Endothelial cell (in vitro differentiated cells): ENCODE data around the gene CDK16. TPM values are rescaled to one million over a fixed set of nuclear protein-coding genes. Genes with fewer than 3 reads are reported as not detected.

Experiments used
- DNase-seq: peaks from one replicate; pipeline ENCODE4 v3.0.0; 2021; ENCODE audit warnings: low spot score
- H3K27ac Mint-ChIP-seq: one replicate; pipeline ENCODE4 v1.8.0; 2021; ENCODE audit warnings: mixed read lengths, inconsistent platforms; ENCODE audit not compliant: unreplicated experiment
- H3K27me3 Mint-ChIP-seq: one replicate; pipeline ENCODE4 v1.8.0; 2021; ENCODE audit warnings: mild to moderate bottlenecking, moderate library complexity, mixed read lengths, inconsistent platforms; ENCODE audit not compliant: unreplicated experiment
- H3K36me3 Mint-ChIP-seq: one replicate; pipeline ENCODE4 v1.8.0; 2021; ENCODE audit warnings: mild to moderate bottlenecking, low read depth, mixed read lengths, inconsistent platforms; ENCODE audit not compliant: unreplicated experiment
- H3K4me1 Mint-ChIP-seq: one replicate; pipeline ENCODE4 v1.8.0; 2021; ENCODE audit warnings: mild to moderate bottlenecking, mixed read lengths, inconsistent platforms; ENCODE audit not compliant: unreplicated experiment
- H3K4me3 Mint-ChIP-seq: one replicate; pipeline ENCODE4 v1.8.0; 2021; ENCODE audit warnings: mild to moderate bottlenecking, mixed read lengths, inconsistent platforms; ENCODE audit not compliant: unreplicated experiment
- H3K9me3 Mint-ChIP-seq: one replicate; pipeline ENCODE4 v1.8.0; 2021; ENCODE audit warnings: mixed read lengths, inconsistent platforms; ENCODE audit not compliant: unreplicated experiment
- total RNA-seq: library from RNA; stranded (reverse); fragmentation: NEBNext Ultra II Directional; extraction: Animal tissue kit (Norgen Biotek cat#: 25700); gene quantifications from one replicate; pipeline ENCODE4 v1.2.1, GENCODE V29; 2021; ENCODE audit not compliant: unreplicated experiment
- TF ChIP-seq, protein P1 (sequence below): fragments of 200-600 bp; sonication (generic); IDR thresholded peaks from one replicate; pipeline ENCODE4 v1.5.0; 2021; ENCODE audit warnings: antibody characterized with exemption; ENCODE audit not compliant: unreplicated experiment

Gene CDK16
- total RNA-seq, 1 donor from 2014 or later, result 103 TPM

DNA sequence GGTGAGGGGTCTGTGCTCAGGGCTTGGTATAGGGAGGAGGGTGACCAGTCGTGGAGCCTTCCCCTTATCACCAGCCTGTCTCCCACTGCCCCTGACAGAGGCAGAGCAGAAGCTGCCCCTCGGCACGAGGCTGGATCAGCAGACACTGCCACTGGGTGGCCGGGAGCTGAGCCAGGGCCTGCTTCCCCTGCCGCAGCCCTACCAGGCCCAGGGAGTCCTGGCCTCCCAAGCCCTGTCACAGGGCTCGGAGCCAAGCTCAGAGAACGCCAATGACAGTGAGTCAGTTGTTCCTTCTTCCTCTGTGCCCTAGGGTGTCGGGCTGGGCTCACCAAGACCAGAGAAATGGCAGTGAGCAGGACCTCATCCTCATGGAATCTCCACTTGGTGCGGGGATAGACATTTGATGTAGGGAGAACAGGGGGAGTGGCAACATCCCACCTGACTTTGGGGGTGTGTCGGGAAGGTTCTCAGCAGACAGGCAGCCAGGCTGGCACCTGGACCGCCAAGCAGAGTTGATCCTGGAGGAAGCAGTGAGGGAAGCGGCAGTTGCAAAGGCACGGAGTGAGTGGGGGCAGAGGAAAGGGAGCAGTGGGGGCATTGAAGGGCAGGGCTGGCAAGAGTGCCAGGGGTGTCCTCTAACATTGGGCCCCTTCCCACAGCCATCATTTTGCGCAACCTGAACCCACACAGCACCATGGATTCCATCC lies 39.1 kb upstream of the CDK16 start:
- TF ChIP-seq, protein P1, sequence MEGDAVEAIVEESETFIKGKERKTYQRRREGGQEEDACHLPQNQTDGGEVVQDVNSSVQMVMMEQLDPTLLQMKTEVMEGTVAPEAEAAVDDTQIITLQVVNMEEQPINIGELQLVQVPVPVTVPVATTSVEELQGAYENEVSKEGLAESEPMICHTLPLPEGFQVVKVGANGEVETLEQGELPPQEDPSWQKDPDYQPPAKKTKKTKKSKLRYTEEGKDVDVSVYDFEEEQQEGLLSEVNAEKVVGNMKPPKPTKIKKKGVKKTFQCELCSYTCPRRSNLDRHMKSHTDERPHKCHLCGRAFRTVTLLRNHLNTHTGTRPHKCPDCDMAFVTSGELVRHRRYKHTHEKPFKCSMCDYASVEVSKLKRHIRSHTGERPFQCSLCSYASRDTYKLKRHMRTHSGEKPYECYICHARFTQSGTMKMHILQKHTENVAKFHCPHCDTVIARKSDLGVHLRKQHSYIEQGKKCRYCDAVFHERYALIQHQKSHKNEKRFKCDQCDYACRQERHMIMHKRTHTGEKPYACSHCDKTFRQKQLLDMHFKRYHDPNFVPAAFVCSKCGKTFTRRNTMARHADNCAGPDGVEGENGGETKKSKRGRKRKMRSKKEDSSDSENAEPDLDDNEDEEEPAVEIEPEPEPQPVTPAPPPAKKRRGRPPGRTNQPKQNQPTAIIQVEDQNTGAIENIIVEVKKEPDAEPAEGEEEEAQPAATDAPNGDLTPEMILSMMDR, result no peak
- Mint-ChIP-seq H3K27me3 (peaks cover 3% of the 10 kb centered on the region), H3K9me3 (no peaks in the 10 kb centered on the region), H3K4me1 (no peaks in the 10 kb centered on the region), H3K36me3 (peaks cover 16% of the 10 kb centered on the region), H3K4me3 (no peak overlapping the region), H3K27ac (no peak overlapping the region)
- no peak for DNase-seq

DNA sequence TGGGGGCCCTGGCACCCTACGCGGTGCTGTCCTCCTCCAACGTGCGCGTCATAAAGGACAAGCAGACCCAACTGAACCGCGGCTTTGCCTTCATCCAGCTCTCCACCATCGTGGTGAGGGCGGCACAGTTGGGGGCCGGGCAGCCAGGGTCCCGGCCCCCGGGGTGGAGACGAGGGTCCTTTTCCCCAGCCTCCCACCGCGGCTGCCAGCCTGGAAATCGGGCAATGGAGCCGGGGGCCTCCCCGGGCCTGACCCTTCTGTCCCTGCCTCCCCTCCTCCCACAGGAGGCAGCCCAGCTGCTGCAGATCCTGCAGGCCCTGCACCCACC lies 38.6 kb upstream of the CDK16 start:
- peaks cover 3% of the 10 kb centered on the region for H3K27me3 Mint-ChIP-seq
- H3K27ac Mint-ChIP-seq, result no peak overlapping the region
- no peaks in the 10 kb centered on the region for H3K4me1 Mint-ChIP-seq
- no peak for DNase-seq
- TF ChIP-seq, protein P1, result no peak
- H3K36me3 Mint-ChIP-seq, result peaks cover 16% of the 10 kb centered on the region
- no peak overlapping the region for H3K4me3 Mint-ChIP-seq
- no peaks in the 10 kb centered on the region for H3K9me3 Mint-ChIP-seq

DNA sequence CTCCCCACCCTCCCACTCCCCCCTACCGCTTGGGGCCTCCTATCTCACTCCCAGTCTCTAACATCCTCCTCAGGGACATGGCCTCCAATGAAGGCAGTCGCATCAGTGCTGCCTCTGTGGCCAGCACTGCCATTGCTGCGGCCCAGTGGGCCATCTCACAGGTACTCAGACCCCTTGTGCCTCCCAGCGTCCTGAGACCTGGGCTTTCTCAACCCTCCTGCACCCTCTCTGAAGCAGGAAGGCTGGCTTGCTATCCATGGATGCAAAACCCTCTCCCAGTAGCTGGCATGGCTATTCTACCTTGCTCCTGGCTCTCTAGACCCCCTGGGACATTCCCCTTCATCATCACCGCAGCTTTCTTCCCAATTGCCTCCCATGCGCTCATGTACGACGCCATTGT lies 38.1 kb upstream of the CDK16 start:
- H3K27ac Mint-ChIP-seq, result no peak overlapping the region
- TF ChIP-seq, protein P1, result no peak
- H3K4me1 Mint-ChIP-seq, result no peaks in the 10 kb centered on the region
- no peaks in the 10 kb centered on the region for H3K9me3 Mint-ChIP-seq
- H3K4me3 Mint-ChIP-seq, result peak overlapping the region; percentile 56
- no peak for DNase-seq
- peaks cover 16% of the 10 kb centered on the region for H3K36me3 Mint-ChIP-seq
- H3K27me3 Mint-ChIP-seq, result peaks cover 3% of the 10 kb centered on the region

DNA sequence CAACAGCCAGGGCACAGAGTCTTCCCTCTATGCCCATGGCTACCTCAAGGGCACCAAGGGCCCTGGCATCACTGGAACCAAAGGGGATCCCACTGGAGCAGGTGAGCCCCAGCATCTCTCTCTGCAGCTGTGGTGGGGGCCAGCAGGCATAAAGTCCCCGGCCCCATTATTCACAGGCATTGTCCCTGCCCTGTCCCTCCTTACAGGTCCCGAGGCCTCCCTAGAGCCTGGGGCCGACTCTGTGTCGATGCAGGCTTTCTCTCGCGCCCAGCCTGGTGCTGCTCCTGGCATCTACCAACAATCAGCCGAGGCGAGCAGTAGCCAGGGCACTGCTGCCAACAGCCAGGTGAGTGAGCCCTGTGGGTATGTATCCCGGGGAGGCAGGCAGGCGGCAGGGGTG lies 37.2 kb upstream of the CDK16 start:
- H3K9me3 Mint-ChIP-seq, result no peaks in the 10 kb centered on the region
- no peaks in the 10 kb centered on the region for H3K4me1 Mint-ChIP-seq

DNA sequence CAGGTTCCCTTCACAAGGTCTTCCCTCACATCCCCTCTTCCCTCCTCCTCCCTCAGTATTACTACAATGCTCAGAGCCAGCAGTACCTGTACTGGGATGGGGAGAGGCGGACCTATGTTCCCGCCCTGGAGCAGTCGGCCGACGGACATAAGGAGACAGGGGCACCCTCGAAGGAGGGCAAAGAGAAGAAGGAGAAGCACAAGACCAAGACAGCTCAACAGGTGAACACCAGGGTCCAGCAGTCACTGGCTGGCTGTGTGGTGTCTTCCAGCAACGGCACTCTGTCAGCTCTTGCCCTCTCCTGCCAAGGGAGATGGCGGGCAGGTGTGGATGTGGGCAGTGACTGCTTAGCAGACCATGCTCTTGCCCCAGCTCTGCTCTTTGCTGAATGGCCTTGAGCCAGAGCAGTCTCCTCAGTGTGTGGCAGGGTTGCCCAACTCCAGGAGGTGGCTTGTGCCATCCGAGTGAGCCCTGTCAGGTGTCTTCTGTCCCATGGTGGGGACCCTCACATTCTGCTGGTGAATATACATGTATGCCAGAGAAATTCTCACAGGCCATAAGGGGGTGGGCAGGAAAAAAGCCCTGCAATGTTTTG lies 36.3 kb upstream of the CDK16 start:
- TF ChIP-seq, protein P1, result no peak
- no peak overlapping the region for H3K27ac Mint-ChIP-seq
- H3K9me3 Mint-ChIP-seq, result no peaks in the 10 kb centered on the region
- H3K4me3 Mint-ChIP-seq, result no peak overlapping the region
- DNase-seq, result no peak
- H3K4me1 Mint-ChIP-seq, result no peaks in the 10 kb centered on the region
- peaks cover 3% of the 10 kb centered on the region for H3K27me3 Mint-ChIP-seq
- H3K36me3 Mint-ChIP-seq, result peaks cover 13% of the 10 kb centered on the region

More for the DNA sequence above, 37.2 kb upstream of the CDK16 start:
- Mint-ChIP-seq H3K27ac (no peak overlapping the region), H3K4me3 (no peak overlapping the region), H3K36me3 (peaks cover 16% of the 10 kb centered on the region), H3K27me3 (peaks cover 3% of the 10 kb centered on the region)
- DNase-seq, result no peak
- TF ChIP-seq, protein P1, result no peak
